AG10803 (cell line): Measurements from ENCODE around the gene ATXN1L.

Source experiments
- DNase-seq: peaks from one replicate; pipeline ENCODE4 v3.0.0; 2010; ENCODE audit warnings: low read depth
- H3K4me3 ChIP-seq: 2 replicates; pipeline ENCODE4 v1.5.1; 2011; ENCODE audit warnings: mild to moderate bottlenecking, low read length, control low read depth
- CTCF ChIP-seq: conservative IDR thresholded peaks from 2 replicates; pipeline ENCODE4 v1.5.1; 2011; ENCODE audit warnings: mild to moderate bottlenecking, low read length, control low read depth, inconsistent platforms

ATXN1L gene

GRCh38 chr16:71894921-71895678 is 49.3 kb downstream of the ATXN1L start, which contains the start of gene IST1:
IST1 (plus strand) TSS chr16:71895531; CDS start chr16:71915641, 20,110 bp downstream.
- peak within 1 kb of the TSS; percentile 88 for H3K4me3 ChIP-seq
- TF ChIP-seq CTCF = no peak
- peak; percentile 99 for DNase-seq

GRCh38 chr16:71895679-71896365 is 50.0 kb downstream of the ATXN1L start:
- peak; percentile 61 for DNase-seq
- no peak for TF ChIP-seq CTCF
- peak overlapping the region; percentile 88 for H3K4me3 ChIP-seq

- no peak for TF ChIP-seq CTCF
- peak overlapping the region; percentile 88 for H3K4me3 ChIP-seq
- DNase-seq = no peak
Measured at GRCh38 chr16:71896764-71897368, 51.1 kb downstream of the ATXN1L start.

- no peak overlapping the region for H3K4me3 ChIP-seq
- no peak for DNase-seq
- TF ChIP-seq CTCF = no peak
Measured at GRCh38 chr16:71899171-71899570, 53.4 kb downstream of the ATXN1L start.

- DNase-seq = no peak
- TF ChIP-seq CTCF = no peak
- H3K4me3 ChIP-seq = no peak overlapping the region
Measured at GRCh38 chr16:71902656-71903365, 57.0 kb downstream of the ATXN1L start.

GRCh38 chr16:71903608-71904007 is 57.8 kb downstream of the ATXN1L start:
- DNase-seq = no peak
- no peak for TF ChIP-seq CTCF
- H3K4me3 ChIP-seq = no peak overlapping the region
